Transverse colon (tissue), 4 donors: Measurements from ENCODE around the gene SAXO1.

Source experiments
- CTCF ChIP-seq, 5 experiments: fragments of 200-600 bp in 3 of 5; fragments of 450-650 bp in 2 of 5; sonication (generic) in 3 of 5; IDR thresholded peaks; 1 replicate in 2 of 5; 2 replicates in 3 of 5; pipeline ENCODE4 v1.5.1; 2016 to 2017; ENCODE audit warnings: antibody characterized with exemption in 5 of 5, inconsistent platforms in 3 of 5, mild to moderate bottlenecking in 2 of 5, moderate library complexity in 1 of 5
- POLR2A ChIP-seq: fragments of 450-650 bp; IDR thresholded peaks from one replicate; pipeline ENCODE4 v1.6.1; 2016; ENCODE audit warnings: antibody characterized with exemption, mild to moderate bottlenecking, moderate library complexity
- POLR2AphosphoS5 ChIP-seq, 3 donors: sonication (generic); formaldehyde crosslinking; IDR thresholded peaks; one replicate each; pipeline ENCODE4 v1.6.1; 2016; ENCODE audit warnings: antibody characterized with exemption in 3 of 3

GRCh38 chr9:18955626-18956025 lies 77.4 kb downstream of the SAXO1 start:
- no peak for TF ChIP-seq CTCF (IDR thresholded peaks at IDR 0.05)
- no peak for TF ChIP-seq POLR2AphosphoS5 (IDR thresholded peaks at IDR 0.05)
- no peak for TF ChIP-seq POLR2A
